HEK293 (cell line): ENCODE results near the gene ASPRV1.
"Not testable (repeated sequence)": the region's sequence is repeated elsewhere in the genome, so short reads cannot be mapped to it uniquely, and the experiment has no call there.

Experiments
- CTCF ChIA-PET: fragments of 350-600 bp; formaldehyde crosslinking; extraction: SDS; loops from one replicate; lab custom pipeline; 2021; ENCODE audit warnings: antibody characterized with exemption; lab: Yijun Ruan, JAX
- POLR2A ChIA-PET: fragments of 300-600 bp; formaldehyde crosslinking; extraction: SDS; loops from one replicate; lab custom pipeline; 2020; ENCODE audit warnings: antibody characterized with exemption, inconsistent platforms; lab: Yijun Ruan, JAX
- H3K27ac ChIP-seq: fragments of 200-500 bp; sonication (Bioruptor generic); 2 replicates; pipeline ENCODE4 v1.5.1; 2014; ENCODE audit warnings: low read depth, low read length, control low read depth, inconsistent platforms; ENCODE audit errors: extremely low read depth
- H3K36me3 ChIP-seq, 2 experiments: fragments of 200-500 bp in 1 of 2; sonication (Bioruptor generic) in 1 of 2; 1 replicate in 1 of 2; 2 replicates in 1 of 2; pipeline ENCODE4 v1.5.1; 2014 to 2017; ENCODE audit warnings: inconsistent platforms in 2 of 2, low read length in 2 of 2; ENCODE audit not compliant: control insufficient read depth in 2 of 2, insufficient read depth in 1 of 2
- H3K4me1 ChIP-seq: fragments of 200-500 bp; sonication (Bioruptor generic); 2 replicates; pipeline ENCODE4 v1.5.1; 2014; ENCODE audit warnings: mild to moderate bottlenecking, low read length, inconsistent platforms; ENCODE audit not compliant: control insufficient read depth, insufficient read depth
- H3K4me3 ChIP-seq: 2 replicates; pipeline ENCODE4 v1.5.1; 2011; ENCODE audit warnings: low read depth, mild to moderate bottlenecking, control low read depth, low read length, moderate library complexity
- H3K9me3 ChIP-seq: fragments of 200-500 bp; sonication (Bioruptor generic); 2 replicates; pipeline ENCODE4 v1.5.1; 2014; ENCODE audit warnings: low read depth, low read length, inconsistent platforms; ENCODE audit not compliant: control insufficient read depth, insufficient read depth
- SALL2 ChIP-seq: fragments of 450-650 bp; formaldehyde crosslinking; IDR thresholded peaks from 2 replicates; pipeline ENCODE4 v1.5.0; 2017; ENCODE audit warnings: missing biosample characterization, mild to moderate bottlenecking, missing genetic modification characterization, borderline replicate concordance
- SCRT1 ChIP-seq: fragments of 450-650 bp; formaldehyde crosslinking; IDR thresholded peaks from 2 replicates; pipeline ENCODE4 v1.5.1; 2016; ENCODE audit warnings: missing biosample characterization, missing genetic modification characterization, borderline replicate concordance
- TCF7L2 ChIP-seq: IDR thresholded peaks from 2 replicates; pipeline ENCODE4 v1.6.1; 2011; ENCODE audit warnings: low read depth, mild to moderate bottlenecking, inconsistent platforms, low read length, moderate library complexity, borderline replicate concordance
- YY2 ChIP-seq: fragments of 450-650 bp; formaldehyde crosslinking; IDR thresholded peaks from 2 replicates; pipeline ENCODE4 v1.5.1; 2016; ENCODE audit warnings: missing biosample characterization, missing genetic modification characterization
- ZBTB48 ChIP-seq: fragments of 450-650 bp; formaldehyde crosslinking; IDR thresholded peaks from 2 replicates; pipeline ENCODE4 v1.5.1; 2016; ENCODE audit warnings: missing biosample characterization, missing genetic modification characterization
- ZBTB7A ChIP-seq: fragments of 450-650 bp; formaldehyde crosslinking; IDR thresholded peaks from 2 replicates; pipeline ENCODE4 v1.5.1; 2016; ENCODE audit warnings: low read depth, missing biosample characterization, missing genetic modification characterization
- ZBTB8A ChIP-seq: fragments of 450-650 bp; formaldehyde crosslinking; IDR thresholded peaks from 2 replicates; pipeline ENCODE4 v1.5.1; 2016; ENCODE audit warnings: missing biosample characterization, missing genetic modification characterization
- ZNF174 ChIP-seq: fragments of 450-650 bp; formaldehyde crosslinking; IDR thresholded peaks from 2 replicates; pipeline ENCODE4 v1.5.0; 2017; ENCODE audit warnings: missing biosample characterization, mild to moderate bottlenecking, missing genetic modification characterization
- ZNF175 ChIP-seq: fragments of 450-650 bp; formaldehyde crosslinking; IDR thresholded peaks from 2 replicates; pipeline ENCODE4 v1.5.1; 2016; ENCODE audit warnings: missing biosample characterization, missing genetic modification characterization
- ZNF202 ChIP-seq: fragments of 450-650 bp; formaldehyde crosslinking; IDR thresholded peaks from 2 replicates; pipeline ENCODE4 v1.5.1; 2016; ENCODE audit warnings: missing biosample characterization, missing genetic modification characterization, borderline replicate concordance
- ZNF391 ChIP-seq: fragments of 450-650 bp; formaldehyde crosslinking; IDR thresholded peaks from 2 replicates; pipeline ENCODE4 v1.5.1; 2016; ENCODE audit warnings: low read depth, missing biosample characterization, missing genetic modification characterization, borderline replicate concordance
- ZNF416 ChIP-seq: fragments of 450-650 bp; formaldehyde crosslinking; IDR thresholded peaks from 2 replicates; pipeline ENCODE4 v1.5.1; 2016; ENCODE audit warnings: missing biosample characterization, missing genetic modification characterization
- ZNF624 ChIP-seq: fragments of 450-650 bp; formaldehyde crosslinking; IDR thresholded peaks from 2 replicates; pipeline ENCODE4 v1.5.1; 2017; ENCODE audit warnings: missing biosample characterization, missing genetic modification characterization
- ZNF768 ChIP-seq: fragments of 450-650 bp; formaldehyde crosslinking; IDR thresholded peaks from 2 replicates; pipeline ENCODE4 v1.5.1; 2018; ENCODE audit warnings: missing biosample characterization, mild to moderate bottlenecking, missing genetic modification characterization
- TF ChIP-seq, protein P1 (sequence below): fragments of 450-650 bp; formaldehyde crosslinking; IDR thresholded peaks from 2 replicates; pipeline ENCODE4 v1.5.1; 2016; ENCODE audit warnings: missing biosample characterization, missing genetic modification characterization, low read depth
- TF ChIP-seq, protein P2 (sequence below): fragments of 450-650 bp; formaldehyde crosslinking; IDR thresholded peaks from 2 replicates; pipeline ENCODE4 v1.5.1; 2017; ENCODE audit warnings: missing biosample characterization, missing genetic modification characterization
- TF ChIP-seq, protein P3 (sequence below): fragments of 450-650 bp; formaldehyde crosslinking; IDR thresholded peaks from 2 replicates; pipeline ENCODE4 v1.5.1; 2017; ENCODE audit warnings: missing biosample characterization, missing genetic modification characterization

Gene ASPRV1

DNA sequence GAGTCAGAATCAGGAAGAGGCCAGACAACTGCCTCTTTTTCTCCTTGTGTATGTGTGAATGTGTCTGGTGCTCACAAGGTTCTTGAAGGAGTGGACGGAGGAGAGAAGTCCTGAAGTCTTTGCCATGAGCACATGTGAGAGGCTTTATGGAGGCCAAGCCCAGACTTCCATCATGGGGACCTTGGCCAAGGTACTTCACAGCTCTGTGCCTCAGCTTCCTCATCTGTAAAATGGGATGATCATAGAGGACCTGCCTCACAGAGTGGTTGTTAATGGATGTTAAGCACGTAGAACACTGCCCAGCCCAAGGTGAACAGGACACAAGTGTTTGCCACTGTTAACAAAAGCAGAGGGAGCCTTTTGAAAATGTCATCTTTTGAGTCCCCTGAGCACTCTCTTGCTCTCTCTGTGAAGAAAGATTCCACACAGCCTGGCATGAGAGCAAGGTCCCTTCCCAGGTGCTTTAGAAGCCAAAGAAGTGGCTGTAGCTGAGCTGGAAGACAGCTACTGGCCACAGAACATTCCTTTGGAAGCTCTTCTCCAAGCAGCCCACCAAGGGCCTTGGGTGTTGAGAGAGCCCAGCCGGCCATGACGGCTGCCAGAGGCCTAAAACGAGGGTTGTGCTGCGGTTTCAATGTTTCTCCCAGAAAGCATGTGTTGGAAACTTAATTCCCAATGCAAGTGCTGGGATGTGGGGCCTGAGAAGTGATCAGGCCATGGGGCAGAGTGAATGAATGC lies 41.8 kb upstream of the ASPRV1 start:
- TF ChIP-seq, protein P1, sequence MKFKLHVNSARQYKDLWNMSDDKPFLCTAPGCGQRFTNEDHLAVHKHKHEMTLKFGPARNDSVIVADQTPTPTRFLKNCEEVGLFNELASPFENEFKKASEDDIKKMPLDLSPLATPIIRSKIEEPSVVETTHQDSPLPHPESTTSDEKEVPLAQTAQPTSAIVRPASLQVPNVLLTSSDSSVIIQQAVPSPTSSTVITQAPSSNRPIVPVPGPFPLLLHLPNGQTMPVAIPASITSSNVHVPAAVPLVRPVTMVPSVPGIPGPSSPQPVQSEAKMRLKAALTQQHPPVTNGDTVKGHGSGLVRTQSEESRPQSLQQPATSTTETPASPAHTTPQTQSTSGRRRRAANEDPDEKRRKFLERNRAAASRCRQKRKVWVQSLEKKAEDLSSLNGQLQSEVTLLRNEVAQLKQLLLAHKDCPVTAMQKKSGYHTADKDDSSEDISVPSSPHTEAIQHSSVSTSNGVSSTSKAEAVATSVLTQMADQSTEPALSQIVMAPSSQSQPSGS = no peak
- TF ChIP-seq ZBTB8A = no peak
- no peak for TF ChIP-seq ZNF768
- no peak for TF ChIP-seq ZNF416 (tag by site-specific recombination)
- no peak for TF ChIP-seq ZNF174
- no peak for TF ChIP-seq SALL2 (tag by site-specific recombination)
- no peak for TF ChIP-seq TCF7L2
- no peak for TF ChIP-seq ZBTB48 (tag by site-specific recombination)
- TF ChIP-seq ZBTB7A (tag by site-specific recombination) = no peak
- no peak for TF ChIP-seq ZNF175 (tag by site-specific recombination)
- TF ChIP-seq, protein P2, sequence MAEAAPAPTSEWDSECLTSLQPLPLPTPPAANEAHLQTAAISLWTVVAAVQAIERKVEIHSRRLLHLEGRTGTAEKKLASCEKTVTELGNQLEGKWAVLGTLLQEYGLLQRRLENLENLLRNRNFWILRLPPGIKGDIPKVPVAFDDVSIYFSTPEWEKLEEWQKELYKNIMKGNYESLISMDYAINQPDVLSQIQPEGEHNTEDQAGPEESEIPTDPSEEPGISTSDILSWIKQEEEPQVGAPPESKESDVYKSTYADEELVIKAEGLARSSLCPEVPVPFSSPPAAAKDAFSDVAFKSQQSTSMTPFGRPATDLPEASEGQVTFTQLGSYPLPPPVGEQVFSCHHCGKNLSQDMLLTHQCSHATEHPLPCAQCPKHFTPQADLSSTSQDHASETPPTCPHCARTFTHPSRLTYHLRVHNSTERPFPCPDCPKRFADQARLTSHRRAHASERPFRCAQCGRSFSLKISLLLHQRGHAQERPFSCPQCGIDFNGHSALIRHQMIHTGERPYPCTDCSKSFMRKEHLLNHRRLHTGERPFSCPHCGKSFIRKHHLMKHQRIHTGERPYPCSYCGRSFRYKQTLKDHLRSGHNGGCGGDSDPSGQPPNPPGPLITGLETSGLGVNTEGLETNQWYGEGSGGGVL (tag by site-specific recombination) = no peak
- no peak for TF ChIP-seq ZNF391
- no peak for TF ChIP-seq ZNF202
- TF ChIP-seq ZNF624 (tag by site-specific recombination) = no peak
- TF ChIP-seq, protein P3, sequence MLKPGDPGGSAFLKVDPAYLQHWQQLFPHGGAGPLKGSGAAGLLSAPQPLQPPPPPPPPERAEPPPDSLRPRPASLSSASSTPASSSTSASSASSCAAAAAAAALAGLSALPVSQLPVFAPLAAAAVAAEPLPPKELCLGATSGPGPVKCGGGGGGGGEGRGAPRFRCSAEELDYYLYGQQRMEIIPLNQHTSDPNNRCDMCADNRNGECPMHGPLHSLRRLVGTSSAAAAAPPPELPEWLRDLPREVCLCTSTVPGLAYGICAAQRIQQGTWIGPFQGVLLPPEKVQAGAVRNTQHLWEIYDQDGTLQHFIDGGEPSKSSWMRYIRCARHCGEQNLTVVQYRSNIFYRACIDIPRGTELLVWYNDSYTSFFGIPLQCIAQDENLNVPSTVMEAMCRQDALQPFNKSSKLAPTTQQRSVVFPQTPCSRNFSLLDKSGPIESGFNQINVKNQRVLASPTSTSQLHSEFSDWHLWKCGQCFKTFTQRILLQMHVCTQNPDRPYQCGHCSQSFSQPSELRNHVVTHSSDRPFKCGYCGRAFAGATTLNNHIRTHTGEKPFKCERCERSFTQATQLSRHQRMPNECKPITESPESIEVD = no peak
- H3K36me3 ChIP-seq = no peaks in the 10 kb centered on the region; a peak in 1 of 3 replicates
- no peaks in the 10 kb centered on the region for H3K4me1 ChIP-seq
- no peak overlapping the region for H3K4me3 ChIP-seq
- CTCF ChIA-PET = no interaction called here
- H3K27ac ChIP-seq = no peak overlapping the region
- POLR2A ChIA-PET = no interaction called here
- H3K9me3 ChIP-seq = no peaks in the 10 kb centered on the region

DNA sequence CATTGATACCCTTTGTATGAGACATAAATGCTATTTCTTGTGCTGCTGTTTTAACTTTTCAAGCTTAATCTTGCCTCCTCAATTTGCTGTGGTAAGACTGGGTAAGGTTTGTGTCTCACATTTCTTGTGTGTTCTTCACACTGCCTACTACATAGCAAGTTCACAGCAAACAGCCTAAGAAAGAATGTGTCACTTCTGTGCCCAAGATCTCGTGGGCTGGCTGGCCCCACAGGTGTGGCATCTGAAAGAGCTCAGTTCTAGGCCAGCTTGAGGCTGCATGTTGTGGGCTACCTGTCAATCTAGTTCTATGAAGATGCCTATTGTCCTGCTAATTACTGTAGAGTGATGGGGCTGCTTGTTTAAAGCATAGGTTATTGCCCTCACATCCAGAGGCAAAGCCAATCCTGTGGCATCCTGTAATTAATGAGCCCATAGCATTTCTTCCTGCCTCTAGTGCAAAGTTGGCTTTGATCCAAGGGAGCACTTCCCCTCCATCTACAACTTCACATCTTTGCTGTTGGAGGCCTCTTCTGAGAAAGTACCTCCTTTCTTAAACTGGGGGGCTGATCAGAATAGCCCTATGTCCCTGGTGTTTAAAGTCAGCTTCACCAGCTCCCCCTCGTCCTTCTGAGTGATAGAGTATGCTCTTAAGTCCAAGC lies 40.9 kb upstream of the ASPRV1 start:
- H3K27ac ChIP-seq = no peak overlapping the region
- H3K4me3 ChIP-seq = no peak overlapping the region
- H3K9me3 ChIP-seq = no peaks in the 10 kb centered on the region
- POLR2A ChIA-PET = no interaction called here
- no peaks in the 10 kb centered on the region for H3K4me1 ChIP-seq
- CTCF ChIA-PET = no interaction called here
- TF ChIP-seq SCRT1 (tag by site-specific recombination) (0 out of 2 replicates have a peak, but pooled peaks have one; percentile 21), YY2 (tag by site-specific recombination) (no peak)
- TF ChIP-seq, all 188 proteins: peak for 1
- no peaks in the 10 kb centered on the region; a peak in 1 of 3 replicates for H3K36me3 ChIP-seq

DNA sequence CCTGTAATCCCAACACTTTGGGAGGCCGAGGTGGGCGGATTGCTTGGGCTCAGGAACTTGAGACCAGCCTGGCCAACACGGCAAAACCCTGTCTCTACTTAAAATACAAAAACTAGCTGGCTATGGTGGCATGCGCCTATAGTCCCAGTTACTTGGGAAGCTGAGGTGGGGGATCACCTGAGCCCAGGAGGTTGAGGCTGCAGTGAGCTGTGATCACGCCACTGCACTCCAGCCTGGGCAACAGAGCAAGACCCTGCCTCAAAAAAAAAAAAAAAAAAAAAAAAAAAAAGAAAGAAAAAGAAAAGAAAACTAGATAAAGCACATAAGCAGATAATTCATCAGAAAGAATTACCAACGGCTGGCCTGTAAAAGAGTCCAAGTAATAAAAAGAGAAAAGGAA lies 39.1 kb upstream of the ASPRV1 start:
- H3K4me1 ChIP-seq, H3K4me3 ChIP-seq, H3K36me3 ChIP-seq, H3K9me3 ChIP-seq, H3K27ac ChIP-seq, CTCF ChIA-PET: not testable (repeated sequence)
- POLR2A ChIA-PET = interaction anchor here (0.6 kb wide), 1 partner anchor 38 kb away, joined by 5 read pairs; no protein-coding TSS in a partner anchor
